Suprapubic skin (tissue), 4 donors: ENCODE measurements around the gene PIGP. TPM values are rescaled to one million over a fixed set of nuclear protein-coding genes. Genes with fewer than 3 reads are reported as not detected.
A peak's percentile ranks its signal among the peaks of the same experiment; 100 is the strongest.

Experiments used
- DNase-seq, 2 donors: peaks; one replicate each; pipeline ENCODE4 v3.0.0-alpha.2; 2019; ENCODE audit warnings: low spot score in 2 of 2
- H3K27ac ChIP-seq: fragments of 200-600 bp; sonication (generic); one replicate; pipeline ENCODE4 v1.5.1; 2019
- H3K27me3 ChIP-seq: fragments of 200-600 bp; sonication (generic); one replicate; pipeline ENCODE4 v1.5.1; 2019
- H3K36me3 ChIP-seq: fragments of 200-600 bp; sonication (generic); one replicate; pipeline ENCODE4 v1.5.1; 2019
- H3K4me1 ChIP-seq: fragments of 200-600 bp; sonication (generic); one replicate; pipeline ENCODE4 v1.5.1; 2019
- H3K4me3 ChIP-seq: fragments of 200-600 bp; sonication (generic); one replicate; pipeline ENCODE4 v1.5.1; 2019; ENCODE audit warnings: mild to moderate bottlenecking
- H3K9me3 ChIP-seq: fragments of 200-600 bp; sonication (generic); one replicate; pipeline ENCODE4 v1.5.1; 2019
- EP300 ChIP-seq: sonication (generic); formaldehyde crosslinking; IDR thresholded peaks from one replicate; pipeline ENCODE4 v1.6.1; 2017; ENCODE audit warnings: antibody characterized with exemption
- POLR2A ChIP-seq, 2 donors: fragments of 450-650 bp; IDR thresholded peaks; one replicate each; pipeline ENCODE4 v1.6.1; 2017; ENCODE audit warnings: antibody characterized with exemption in 2 of 2, mild to moderate bottlenecking in 2 of 2, moderate library complexity in 2 of 2
- POLR2AphosphoS5 ChIP-seq, 3 donors: sonication (generic); formaldehyde crosslinking; IDR thresholded peaks; one replicate each; pipeline ENCODE4 v1.6.1; 2017; ENCODE audit warnings: antibody characterized with exemption in 3 of 3
- WGBS: methylation state at CpG from one replicate; pipeline ENCODE4 v1.1.5; 2018; 5-methylcytosine and 5-hydroxymethylcytosine counted together
- total RNA-seq, 4 donors: library from RNA; depleted of rRNA; stranded (reverse); fragments of >200 nt; gene quantifications; one replicate each; pipeline ENCODE4 v1.1.0, GENCODE V29; 2016
- TF ChIP-seq, protein P1 (sequence below), 2 donors: fragments of 200-600 bp in 1 of 2; fragments of 450-650 bp in 1 of 2; sonication (generic) in 1 of 2; IDR thresholded peaks; one replicate each; pipeline ENCODE4 v1.5.1; 2016 to 2019; ENCODE audit warnings: antibody characterized with exemption in 2 of 2, mild to moderate bottlenecking in 1 of 2, moderate library complexity in 1 of 2

PIGP gene
- total RNA-seq, 4 donors from 2014 or later: 8.4 to 15.5 (median 13.6) TPM

- WGBS: 27% methylated on average over 9 of the region's 9 CpGs
- Histone ChIP-seq H3K36me3 (no peaks in the 10 kb centered on the region), H3K27me3 (no peaks in the 10 kb centered on the region), H3K9me3 (no peaks in the 10 kb centered on the region), H3K4me1 (peaks cover 29% of the 10 kb centered on the region), H3K4me3 (peak overlapping the region; percentile 94), H3K27ac (peak overlapping the region; percentile 100)
- DNase-seq: no peak
- TF ChIP-seq EP300 (no peak), POLR2A (IDR thresholded peaks at IDR 0.05) (no peak), POLR2AphosphoS5 (IDR thresholded peaks at IDR 0.05) (no peak)
- TF ChIP-seq, protein P1, sequence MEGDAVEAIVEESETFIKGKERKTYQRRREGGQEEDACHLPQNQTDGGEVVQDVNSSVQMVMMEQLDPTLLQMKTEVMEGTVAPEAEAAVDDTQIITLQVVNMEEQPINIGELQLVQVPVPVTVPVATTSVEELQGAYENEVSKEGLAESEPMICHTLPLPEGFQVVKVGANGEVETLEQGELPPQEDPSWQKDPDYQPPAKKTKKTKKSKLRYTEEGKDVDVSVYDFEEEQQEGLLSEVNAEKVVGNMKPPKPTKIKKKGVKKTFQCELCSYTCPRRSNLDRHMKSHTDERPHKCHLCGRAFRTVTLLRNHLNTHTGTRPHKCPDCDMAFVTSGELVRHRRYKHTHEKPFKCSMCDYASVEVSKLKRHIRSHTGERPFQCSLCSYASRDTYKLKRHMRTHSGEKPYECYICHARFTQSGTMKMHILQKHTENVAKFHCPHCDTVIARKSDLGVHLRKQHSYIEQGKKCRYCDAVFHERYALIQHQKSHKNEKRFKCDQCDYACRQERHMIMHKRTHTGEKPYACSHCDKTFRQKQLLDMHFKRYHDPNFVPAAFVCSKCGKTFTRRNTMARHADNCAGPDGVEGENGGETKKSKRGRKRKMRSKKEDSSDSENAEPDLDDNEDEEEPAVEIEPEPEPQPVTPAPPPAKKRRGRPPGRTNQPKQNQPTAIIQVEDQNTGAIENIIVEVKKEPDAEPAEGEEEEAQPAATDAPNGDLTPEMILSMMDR (IDR thresholded peaks at IDR 0.05): no peak
Observed at GRCh38 chr21:37074546-37074945, 1.7 kb upstream of the PIGP start.

DNA sequence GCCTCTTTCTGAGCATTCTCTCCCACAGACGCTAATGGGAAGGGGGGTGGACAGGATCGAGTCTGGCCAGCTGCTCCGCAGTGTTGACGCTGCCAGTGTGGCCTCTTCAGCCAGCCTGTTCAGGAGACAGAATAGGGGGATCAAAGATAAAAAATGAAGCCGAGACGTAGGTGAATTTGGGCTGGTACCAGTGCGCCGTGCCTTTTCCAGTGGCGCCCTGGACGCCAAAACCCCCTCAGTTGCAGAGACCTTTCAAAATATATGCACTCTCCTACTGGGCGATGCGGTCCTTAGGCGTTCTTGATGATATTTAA, 1.3 kb upstream of the PIGP start:
- 6% methylated on average over 13 of the region's 13 CpGs for WGBS
- peaks cover 29% of the 10 kb centered on the region for H3K4me1 ChIP-seq
- peak overlapping the region; percentile 100 for H3K27ac ChIP-seq
- TF ChIP-seq, protein P1 (IDR thresholded peaks at IDR 0.05): no peak
- TF ChIP-seq POLR2A (IDR thresholded peaks at IDR 0.05) (no peak), POLR2AphosphoS5 (IDR thresholded peaks at IDR 0.05) (no peak), EP300 (no peak)
- H3K36me3 ChIP-seq: peaks cover under 1% of the 10 kb centered on the region
- H3K27me3 ChIP-seq: no peaks in the 10 kb centered on the region
- no peak for DNase-seq
- H3K4me3 ChIP-seq: peak overlapping the region; percentile 94
- H3K9me3 ChIP-seq: no peaks in the 10 kb centered on the region

DNA sequence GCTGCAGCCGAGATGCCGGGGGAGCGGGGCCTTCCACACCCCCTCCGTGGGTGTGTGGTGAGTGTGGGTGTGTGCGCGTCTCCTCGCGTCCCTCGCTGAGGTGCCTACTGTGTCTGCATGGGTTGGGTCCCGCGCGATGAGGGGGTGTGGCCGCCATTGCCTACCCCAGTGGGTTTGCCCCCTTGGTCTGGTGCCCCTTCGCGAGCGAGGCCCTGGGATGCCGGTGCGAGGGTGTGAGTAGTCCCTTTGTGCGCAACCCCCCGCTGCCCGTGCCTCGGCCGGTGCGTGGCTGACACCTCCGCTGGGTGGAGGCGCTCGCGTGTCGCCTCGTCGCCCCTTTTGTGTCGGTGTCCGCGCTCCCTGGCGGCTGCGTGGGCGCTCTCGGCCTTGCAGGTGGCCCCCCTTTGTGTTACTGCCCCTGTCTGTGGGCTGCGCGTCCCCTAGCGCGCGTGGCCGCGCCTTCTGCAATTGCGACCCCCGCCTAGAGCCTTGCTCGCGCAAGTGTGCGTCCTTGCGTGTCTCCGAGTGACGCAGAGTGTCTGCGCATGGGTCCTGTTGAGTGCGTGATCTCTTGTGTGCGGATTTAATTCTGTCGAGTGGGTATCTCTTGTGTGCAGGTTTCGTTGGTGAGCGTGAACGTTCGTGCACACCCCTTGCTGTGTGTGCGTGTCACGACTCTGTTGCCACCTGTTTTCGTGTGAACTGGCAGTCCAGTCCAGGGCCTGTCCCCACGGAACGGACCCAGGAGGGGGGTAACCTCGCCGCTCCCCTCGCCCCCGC, 736 bp upstream of the PIGP start:
- Histone ChIP-seq H3K4me3 (peak overlapping the region; percentile 94), H3K9me3 (no peaks in the 10 kb centered on the region), H3K27ac (peak overlapping the region; percentile 100), H3K27me3 (no peaks in the 10 kb centered on the region), H3K4me1 (peaks cover 29% of the 10 kb centered on the region), H3K36me3 (peaks cover 5% of the 10 kb centered on the region)
- WGBS: 0% methylated on average over 44 of the region's 70 CpGs
- DNase-seq: peak; percentile 85 to 86
- TF ChIP-seq POLR2AphosphoS5 (IDR thresholded peaks at IDR 0.05) (no peak), POLR2A (IDR thresholded peaks at IDR 0.05) (no peak), EP300 (no peak)
- TF ChIP-seq, protein P1 (IDR thresholded peaks at IDR 0.05): no peak

- peaks cover 6% of the 10 kb centered on the region for H3K36me3 ChIP-seq
- H3K4me1 ChIP-seq: peaks cover 29% of the 10 kb centered on the region
- DNase-seq: peak in 1 of 2 donors; percentile 86
- peak in 1 of 2 donors; percentile 57 for TF ChIP-seq POLR2A (IDR thresholded peaks at IDR 0.05)
- no peak for TF ChIP-seq EP300
- TF ChIP-seq POLR2AphosphoS5 (IDR thresholded peaks at IDR 0.05): peak in 2 of 3 donors; percentile 10 to 47
- H3K27me3 ChIP-seq: no peaks in the 10 kb centered on the region
- H3K9me3 ChIP-seq: no peaks in the 10 kb centered on the region
- WGBS: under 1% methylated on average over 21 of the region's 54 CpGs
- peak overlapping the region; percentile 100 for H3K27ac ChIP-seq
- H3K4me3 ChIP-seq: peak overlapping the region; percentile 94
Observed at GRCh38 chr21:37072274-37072987, 440 bp downstream of the PIGP start.

DNA sequence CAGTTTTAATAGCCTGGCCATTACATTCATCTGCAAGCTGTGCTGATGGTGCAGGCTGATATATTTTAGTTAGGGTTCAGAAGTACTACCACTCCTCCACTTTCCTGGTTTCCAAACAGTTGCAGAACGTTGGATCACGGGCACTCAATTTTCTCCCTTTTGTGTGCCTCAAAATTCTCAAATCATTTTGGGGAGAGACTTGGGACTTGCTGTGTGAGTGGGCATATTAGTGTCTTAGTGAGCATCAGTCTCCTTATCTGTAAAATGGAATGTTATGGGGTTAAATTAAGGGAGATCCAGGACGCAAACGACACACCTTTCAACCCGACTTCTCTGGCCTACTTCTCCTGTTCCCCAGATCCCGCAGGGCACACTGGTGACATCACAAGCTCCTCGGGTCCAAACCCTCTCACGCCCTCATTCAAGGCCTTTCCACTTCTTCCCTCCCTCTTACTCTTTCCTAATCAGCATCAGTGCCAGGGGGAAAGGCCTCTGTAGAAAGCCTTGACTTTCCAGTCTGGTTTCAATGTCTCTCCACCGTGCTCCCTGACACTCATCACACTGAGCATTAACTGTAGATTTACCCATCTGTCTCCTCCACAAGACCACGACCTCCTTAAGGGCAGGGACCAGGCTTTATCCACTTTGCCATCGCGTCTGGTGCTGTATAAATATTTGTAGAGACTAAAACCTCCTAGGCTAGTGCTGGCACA, 1.2 kb downstream of the PIGP start:
- 15% methylated on average over 12 of the region's 12 CpGs for WGBS
- Histone ChIP-seq H3K36me3 (peaks cover 11% of the 10 kb centered on the region), H3K4me1 (peaks cover 29% of the 10 kb centered on the region), H3K27ac (peak overlapping the region; percentile 100), H3K9me3 (no peaks in the 10 kb centered on the region), H3K27me3 (no peaks in the 10 kb centered on the region), H3K4me3 (peak overlapping the region; percentile 94)
- peak; percentile 89 to 91 for DNase-seq
- no peak for TF ChIP-seq EP300
- peak in 1 of 2 donors; percentile 49 for TF ChIP-seq POLR2A (IDR thresholded peaks at IDR 0.05)
- TF ChIP-seq POLR2AphosphoS5 (IDR thresholded peaks at IDR 0.05): peak in 2 of 3 donors; percentile 30 to 32
